HG02884 (cell line): ENCODE results near the gene EIF4G2.

Experiments used
- ATAC-seq: cut with Tn5 transposase; IDR thresholded peaks from one replicate; pipeline ENCODE4 v1.9.1; 2021; ENCODE audit warnings: mild to moderate bottlenecking, moderate library complexity; ENCODE audit not compliant: unreplicated experiment

Gene EIF4G2

GRCh38 chr11:10777806-10778205, 30.9 kb downstream of the EIF4G2 start:
- no peak for ATAC-seq

GRCh38 chr11:10777393-10777793, 31.3 kb downstream of the EIF4G2 start:
- ATAC-seq: no peak

GRCh38 chr11:10774811-10775210, 33.9 kb downstream of the EIF4G2 start:
- ATAC-seq: no peak

DNA sequence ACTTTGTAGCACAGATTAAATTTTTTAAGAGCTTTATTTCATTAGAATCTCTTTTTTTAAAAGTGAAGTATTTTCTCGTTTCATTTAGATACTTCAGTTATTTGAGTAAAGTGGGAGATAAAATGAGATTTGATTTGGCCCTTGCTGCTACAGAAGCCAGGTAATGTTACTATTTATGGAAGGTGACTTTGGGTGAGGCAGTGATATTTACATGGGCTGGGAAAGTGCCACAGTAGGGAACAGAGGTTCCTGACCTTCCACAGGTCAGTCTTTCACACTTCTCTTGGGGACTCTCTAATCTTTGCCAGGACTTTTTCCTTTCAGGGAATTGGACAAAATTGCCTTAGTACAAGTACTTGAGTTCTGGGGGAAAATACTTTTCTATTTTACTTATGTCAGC, 37.3 kb downstream of the EIF4G2 start:
- no peak for ATAC-seq

GRCh38 chr11:10770626-10771254, 38.0 kb downstream of the EIF4G2 start:
- no peak for ATAC-seq

- no peak for ATAC-seq
These were observed 44.3 kb downstream of the EIF4G2 start for GRCh38 chr11:10764412-10764811.

DNA sequence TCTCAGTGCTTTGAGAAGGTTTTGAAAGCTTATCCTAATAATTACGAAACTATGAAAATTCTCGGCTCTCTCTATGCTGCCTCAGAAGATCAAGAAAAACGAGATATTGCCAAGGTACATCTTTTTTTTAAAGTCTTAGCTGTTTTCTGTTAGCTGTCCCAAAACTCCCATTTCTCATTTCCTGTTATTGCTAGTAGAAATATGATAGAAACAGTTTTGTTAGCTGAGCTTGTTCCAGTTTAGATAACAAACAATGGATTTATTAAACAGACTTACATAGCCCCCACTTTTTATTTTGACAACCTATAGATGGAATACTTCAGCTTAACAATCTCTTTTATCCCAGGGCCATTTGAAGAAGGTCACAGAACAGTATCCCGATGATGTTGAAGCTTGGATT, 45.0 kb downstream of the EIF4G2 start:
- no peak for ATAC-seq

- ATAC-seq: no peak
These were observed 45.8 kb downstream of the EIF4G2 start for GRCh38 chr11:10762913-10763421.

DNA sequence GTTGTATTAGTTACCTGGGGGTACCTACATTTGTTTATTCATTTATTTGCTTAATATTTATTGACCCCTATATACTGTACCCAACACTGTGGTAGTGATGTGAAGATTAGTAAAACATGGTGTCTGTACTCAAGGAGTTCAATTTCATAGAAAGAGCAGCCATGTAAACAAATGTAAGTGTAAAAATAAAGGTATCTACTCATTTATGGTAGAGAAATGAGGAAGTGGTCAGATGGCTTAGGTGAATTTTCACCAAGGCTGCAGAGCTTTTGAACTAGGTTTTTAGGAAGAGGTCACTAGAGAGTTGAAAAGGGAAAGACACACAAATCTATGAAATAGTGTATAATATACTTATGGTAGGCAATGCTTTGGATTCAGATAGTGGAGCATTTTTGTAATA, 46.5 kb downstream of the EIF4G2 start:
- ATAC-seq: peak; percentile 85

DNA sequence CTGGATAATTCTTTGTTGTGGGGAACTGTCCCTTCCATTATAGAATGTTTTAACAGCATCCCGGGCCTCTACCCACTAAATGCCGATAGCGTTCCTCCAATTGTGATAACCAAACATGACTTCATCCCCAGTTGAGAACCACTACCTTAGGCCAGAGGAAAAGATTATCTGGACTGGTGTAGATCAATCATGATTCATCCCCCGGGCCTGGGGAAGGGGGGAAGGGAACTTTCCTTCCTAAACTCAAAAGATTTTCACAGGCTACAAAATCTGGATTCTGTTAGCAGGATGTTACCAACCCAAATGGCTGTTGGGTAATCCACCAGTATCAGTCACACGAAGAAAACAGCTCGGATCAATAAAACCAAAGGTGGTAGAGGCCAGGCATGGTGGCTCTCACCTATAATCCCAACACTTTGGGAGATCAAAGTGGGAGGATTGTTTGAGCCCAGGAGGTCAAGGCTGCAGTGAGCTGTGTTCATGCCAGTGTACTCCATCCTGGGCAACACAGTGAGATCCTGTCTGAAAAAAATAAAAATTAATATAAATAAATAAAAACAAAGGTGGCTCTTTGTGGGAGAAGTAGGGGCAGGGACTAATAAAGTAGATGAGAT, 47.5 kb downstream of the EIF4G2 start:
- ATAC-seq: no peak

DNA sequence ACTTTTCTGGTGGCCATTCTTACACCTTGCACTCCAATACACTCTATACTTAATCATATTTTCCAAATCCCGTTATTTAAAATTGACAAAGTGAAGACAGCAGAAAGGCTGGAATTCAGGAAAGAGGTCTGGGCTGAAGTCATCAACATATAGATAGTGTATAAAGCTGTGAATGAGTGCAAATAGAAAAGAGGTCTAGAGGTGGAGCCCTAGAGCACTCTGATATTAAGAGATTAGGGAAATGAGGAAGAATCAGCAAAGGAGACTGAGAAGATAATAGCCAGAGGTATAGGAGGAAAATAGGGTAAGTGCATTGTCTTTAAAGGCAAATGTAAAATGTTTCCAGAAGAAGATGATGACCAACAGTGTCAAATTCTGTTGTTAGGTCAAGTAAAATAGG, 49.8 kb downstream of the EIF4G2 start:
- no peak for ATAC-seq

DNA sequence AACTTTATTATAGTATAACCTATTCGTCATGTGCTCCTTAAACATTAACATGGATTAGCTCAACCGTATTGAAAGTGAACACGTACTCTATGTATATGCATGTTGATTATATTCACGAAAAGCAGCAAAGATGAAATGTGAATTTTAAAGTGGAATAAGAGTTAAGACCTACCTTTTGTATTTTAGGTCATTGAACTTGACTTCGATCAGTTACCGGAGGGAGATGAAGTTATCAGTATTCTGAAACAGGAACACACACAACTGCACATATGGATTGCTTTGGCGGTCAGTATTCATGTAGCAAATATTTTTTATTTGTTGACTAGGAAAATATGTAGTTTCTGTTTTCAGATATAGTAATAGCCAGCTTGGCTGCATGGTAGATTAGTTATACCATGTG, 56.2 kb downstream of the EIF4G2 start:
- no peak for ATAC-seq

- no peak for ATAC-seq
These were observed 56.7 kb downstream of the EIF4G2 start for GRCh38 chr11:10752061-10752460.

GRCh38 chr11:10751581-10751940, 57.2 kb downstream of the EIF4G2 start:
- ATAC-seq: peak; percentile 19

DNA sequence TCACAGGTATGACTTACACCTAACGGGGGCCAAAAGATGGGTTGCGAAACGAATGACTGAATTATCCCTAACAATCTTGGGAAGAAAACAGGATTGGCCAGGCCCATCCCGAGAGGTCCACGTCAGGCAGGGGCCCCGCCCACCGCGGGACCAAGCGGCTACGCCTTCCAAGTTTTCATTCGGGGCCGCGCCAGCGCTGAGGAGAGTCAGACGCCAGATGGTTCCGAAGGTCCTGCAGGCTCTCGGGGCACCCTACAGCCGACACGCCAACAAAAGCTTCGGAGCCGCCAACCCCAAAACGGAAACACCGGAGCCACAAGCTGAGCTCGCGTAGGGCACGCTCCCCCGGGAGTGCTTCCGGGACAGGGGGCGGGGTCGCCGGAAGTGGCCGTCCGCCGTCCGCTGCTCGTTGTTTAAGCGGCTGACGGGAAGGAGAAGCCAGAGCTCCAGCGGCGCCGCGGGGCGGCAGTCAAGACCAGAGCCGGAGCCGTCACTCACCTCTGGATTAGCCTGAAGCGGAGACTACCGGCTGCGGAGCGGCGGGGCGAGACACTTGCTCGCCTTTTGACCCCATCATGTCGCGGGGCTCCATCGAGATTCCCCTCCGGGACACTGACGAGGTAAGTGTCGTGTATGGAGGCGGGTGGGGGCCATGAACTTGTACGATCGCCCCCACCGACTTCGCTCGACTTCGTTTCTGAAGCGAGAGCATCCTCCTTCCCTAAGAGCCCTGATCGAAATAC, 57.7 kb downstream of the EIF4G2 start, which contains the start of gene CTR9:
TSS of gene CTR9 (plus strand) at position 409 of the 743 bp plus-strand sequence. CDS start at position 576, 167 bp downstream.
- peak; percentile 93 for ATAC-seq

DNA sequence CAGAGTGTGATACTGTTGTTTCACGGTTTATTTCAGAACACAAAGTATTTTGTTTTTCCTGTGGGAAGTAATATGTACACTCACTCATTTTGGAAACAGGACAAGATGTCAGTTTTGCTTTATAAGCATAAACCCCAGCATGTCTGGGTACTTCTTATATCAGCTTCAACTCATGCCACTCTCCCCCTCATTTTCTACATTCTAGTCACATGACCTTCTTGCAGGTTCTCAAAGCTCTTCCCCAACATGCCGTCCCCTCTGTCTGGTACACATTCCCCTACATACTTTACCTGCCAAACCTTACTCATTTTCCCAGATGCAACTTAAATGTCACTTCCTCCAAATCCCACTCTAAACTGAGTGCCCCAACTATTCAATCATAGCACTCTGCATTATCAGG, 59.2 kb downstream of the EIF4G2 start:
- ATAC-seq: no peak

GRCh38 chr11:10747733-10748132, 61.0 kb downstream of the EIF4G2 start:
- ATAC-seq: no peak
